HEK293 (cell line): Measurements from ENCODE around the gene KLHL17.

ENCODE experiments used
- BCL11B ChIP-seq: fragments of 450-650 bp; formaldehyde crosslinking; IDR thresholded peaks from 2 replicates; pipeline ENCODE4 v1.5.1; 2016; ENCODE audit warnings: low read depth, missing biosample characterization, missing genetic modification characterization
- BCL6B ChIP-seq: fragments of 450-650 bp; formaldehyde crosslinking; IDR thresholded peaks from 2 replicates; pipeline ENCODE4 v1.5.1; 2017; ENCODE audit warnings: missing biosample characterization, missing genetic modification characterization
- EGR2 ChIP-seq: fragments of 450-650 bp; formaldehyde crosslinking; IDR thresholded peaks from 2 replicates; pipeline ENCODE4 v1.5.1; 2016; ENCODE audit warnings: low read depth, missing biosample characterization, missing genetic modification characterization
- GLI4 ChIP-seq: fragments of 450-650 bp; formaldehyde crosslinking; IDR thresholded peaks from 2 replicates; pipeline ENCODE4 v1.5.1; 2016; ENCODE audit warnings: missing biosample characterization, missing genetic modification characterization
- GLIS2 ChIP-seq: fragments of 450-650 bp; formaldehyde crosslinking; IDR thresholded peaks from 2 replicates; pipeline ENCODE4 v1.5.1; 2016; ENCODE audit warnings: missing biosample characterization, missing genetic modification characterization
- IKZF3 ChIP-seq: fragments of 450-650 bp; IDR thresholded peaks from 2 replicates; pipeline ENCODE4 v1.5.0; 2018; ENCODE audit warnings: missing biosample characterization, mild to moderate bottlenecking, missing genetic modification characterization, moderate library complexity
- KLF1 ChIP-seq: fragments of 450-650 bp; formaldehyde crosslinking; IDR thresholded peaks from 2 replicates; pipeline ENCODE4 v1.5.1; 2016; ENCODE audit warnings: missing biosample characterization, missing genetic modification characterization
- KLF10 ChIP-seq: fragments of 450-650 bp; IDR thresholded peaks from 2 replicates; pipeline ENCODE4 v1.5.1; 2018; ENCODE audit warnings: missing biosample characterization, mild to moderate bottlenecking, missing genetic modification characterization
- KLF17 ChIP-seq: fragments of 450-650 bp; formaldehyde crosslinking; IDR thresholded peaks from 2 replicates; pipeline ENCODE4 v1.5.1; 2016; ENCODE audit warnings: missing biosample characterization, missing genetic modification characterization
- MEIS1 ChIP-seq: sonication (generic); formaldehyde crosslinking; IDR thresholded peaks from 2 replicates; pipeline ENCODE4 v1.8.1; 2022; ENCODE audit warnings: missing genetic modification reagents, mild to moderate bottlenecking, borderline replicate concordance
- PATZ1 ChIP-seq: fragments of 450-650 bp; formaldehyde crosslinking; IDR thresholded peaks from 2 replicates; pipeline ENCODE4 v1.5.1; 2016; ENCODE audit warnings: missing biosample characterization, missing genetic modification characterization
- ZBTB8A ChIP-seq: fragments of 450-650 bp; formaldehyde crosslinking; IDR thresholded peaks from 2 replicates; pipeline ENCODE4 v1.5.1; 2016; ENCODE audit warnings: missing biosample characterization, missing genetic modification characterization
- ZNF138 ChIP-seq: fragments of 450-650 bp; formaldehyde crosslinking; IDR thresholded peaks from 2 replicates; pipeline ENCODE4 v1.5.1; 2016; ENCODE audit warnings: missing biosample characterization, missing genetic modification characterization, borderline replicate concordance
- ZNF155 ChIP-seq: fragments of 450-650 bp; formaldehyde crosslinking; IDR thresholded peaks from 2 replicates; pipeline ENCODE4 v1.5.1; 2016; ENCODE audit warnings: missing biosample characterization, missing genetic modification characterization
- ZNF239 ChIP-seq: fragments of 450-650 bp; formaldehyde crosslinking; IDR thresholded peaks from 2 replicates; pipeline ENCODE4 v1.5.1; 2016; ENCODE audit warnings: missing biosample characterization, missing genetic modification characterization
- ZNF510 ChIP-seq: fragments of 450-650 bp; formaldehyde crosslinking; IDR thresholded peaks from 2 replicates; pipeline ENCODE4 v1.5.1; 2018; ENCODE audit warnings: mild to moderate bottlenecking, missing genetic modification characterization, missing biosample characterization; ENCODE audit not compliant: insufficient replicate concordance
- ZNF624 ChIP-seq: fragments of 450-650 bp; formaldehyde crosslinking; IDR thresholded peaks from 2 replicates; pipeline ENCODE4 v1.5.1; 2017; ENCODE audit warnings: missing biosample characterization, missing genetic modification characterization
- ZNF629 ChIP-seq: fragments of 450-650 bp; formaldehyde crosslinking; IDR thresholded peaks from 2 replicates; pipeline ENCODE4 v1.5.1; 2017; ENCODE audit warnings: missing biosample characterization, missing genetic modification characterization
- TF ChIP-seq, protein P1 (sequence below): fragments of 450-650 bp; IDR thresholded peaks from 2 replicates; pipeline ENCODE4 v1.5.1; 2018; ENCODE audit warnings: missing biosample characterization, missing genetic modification characterization
- TF ChIP-seq, protein P2 (sequence below): fragments of 450-650 bp; formaldehyde crosslinking; IDR thresholded peaks from 2 replicates; pipeline ENCODE4 v1.5.1; 2016; ENCODE audit warnings: missing biosample characterization, missing genetic modification characterization
- TF ChIP-seq, protein P3 (sequence below): fragments of 450-650 bp; formaldehyde crosslinking; IDR thresholded peaks from 2 replicates; pipeline ENCODE4 v1.5.1; 2016; ENCODE audit warnings: missing biosample characterization, missing genetic modification characterization, low read depth
- TF ChIP-seq, protein P4 (sequence below): fragments of 450-650 bp; formaldehyde crosslinking; IDR thresholded peaks from 2 replicates; pipeline ENCODE4 v1.5.1; 2017; ENCODE audit warnings: missing biosample characterization, mild to moderate bottlenecking, missing genetic modification characterization, moderate library complexity
- TF ChIP-seq, protein P5 (sequence below): sonication (generic); formaldehyde crosslinking; IDR thresholded peaks from 2 replicates; pipeline ENCODE4 v1.8.1; 2022; ENCODE audit warnings: mild to moderate bottlenecking, moderate library complexity, missing genetic modification reagents

The KLHL17 gene

DNA sequence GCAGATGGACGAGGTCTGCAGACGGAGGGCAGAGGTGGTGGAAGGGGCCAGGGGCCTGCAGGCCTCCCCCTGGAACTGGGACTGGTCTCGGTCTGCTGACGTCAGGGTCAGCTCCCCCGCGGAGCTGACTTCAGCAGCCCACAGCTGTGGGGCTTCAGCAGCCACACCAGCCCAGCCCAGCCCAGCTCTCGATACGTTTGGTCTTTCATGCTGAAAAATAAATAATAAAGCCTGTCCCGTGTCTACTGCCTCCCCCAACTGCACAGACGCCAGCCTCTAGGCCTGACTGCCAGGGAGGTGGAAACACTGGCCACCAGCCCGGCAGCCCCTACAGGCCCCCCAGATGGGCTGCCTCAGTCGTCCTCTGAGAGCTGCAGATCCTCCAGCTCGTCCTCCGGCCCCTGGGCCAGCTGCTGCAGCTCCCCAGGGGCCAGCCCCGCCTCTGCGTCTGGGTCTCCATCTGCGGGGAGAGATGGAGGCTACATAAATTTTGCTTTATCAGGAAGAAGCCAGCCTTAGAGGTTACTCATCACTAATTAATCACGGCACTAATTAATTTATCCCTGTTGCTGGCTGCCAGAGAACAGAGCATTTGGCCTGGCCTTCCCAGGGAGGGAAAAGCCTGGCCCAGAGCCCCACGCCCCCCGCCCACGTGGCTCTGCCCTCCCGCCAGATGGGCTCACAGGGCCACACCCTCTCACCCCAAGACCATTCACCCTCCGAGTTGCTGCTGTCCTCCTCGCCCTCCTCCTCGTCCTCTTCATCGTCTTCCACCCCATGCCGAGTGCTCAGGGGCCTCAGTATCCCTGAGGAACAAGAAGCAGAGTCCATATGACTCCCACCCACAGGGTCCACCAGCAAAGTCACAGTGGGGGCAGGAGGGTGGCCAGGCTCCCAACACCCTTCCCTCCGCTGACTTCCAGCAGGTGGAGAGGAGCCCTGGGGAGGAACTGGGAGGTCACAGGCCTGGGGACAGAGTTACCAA, 15.8 kb upstream of the KLHL17 start (continued):
- TF ChIP-seq, protein P1, sequence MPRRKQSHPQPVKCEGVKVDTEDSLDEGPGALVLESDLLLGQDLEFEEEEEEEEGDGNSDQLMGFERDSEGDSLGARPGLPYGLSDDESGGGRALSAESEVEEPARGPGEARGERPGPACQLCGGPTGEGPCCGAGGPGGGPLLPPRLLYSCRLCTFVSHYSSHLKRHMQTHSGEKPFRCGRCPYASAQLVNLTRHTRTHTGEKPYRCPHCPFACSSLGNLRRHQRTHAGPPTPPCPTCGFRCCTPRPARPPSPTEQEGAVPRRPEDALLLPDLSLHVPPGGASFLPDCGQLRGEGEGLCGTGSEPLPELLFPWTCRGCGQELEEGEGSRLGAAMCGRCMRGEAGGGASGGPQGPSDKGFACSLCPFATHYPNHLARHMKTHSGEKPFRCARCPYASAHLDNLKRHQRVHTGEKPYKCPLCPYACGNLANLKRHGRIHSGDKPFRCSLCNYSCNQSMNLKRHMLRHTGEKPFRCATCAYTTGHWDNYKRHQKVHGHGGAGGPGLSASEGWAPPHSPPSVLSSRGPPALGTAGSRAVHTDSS: peak; percentile 71
- TF ChIP-seq, protein P2, sequence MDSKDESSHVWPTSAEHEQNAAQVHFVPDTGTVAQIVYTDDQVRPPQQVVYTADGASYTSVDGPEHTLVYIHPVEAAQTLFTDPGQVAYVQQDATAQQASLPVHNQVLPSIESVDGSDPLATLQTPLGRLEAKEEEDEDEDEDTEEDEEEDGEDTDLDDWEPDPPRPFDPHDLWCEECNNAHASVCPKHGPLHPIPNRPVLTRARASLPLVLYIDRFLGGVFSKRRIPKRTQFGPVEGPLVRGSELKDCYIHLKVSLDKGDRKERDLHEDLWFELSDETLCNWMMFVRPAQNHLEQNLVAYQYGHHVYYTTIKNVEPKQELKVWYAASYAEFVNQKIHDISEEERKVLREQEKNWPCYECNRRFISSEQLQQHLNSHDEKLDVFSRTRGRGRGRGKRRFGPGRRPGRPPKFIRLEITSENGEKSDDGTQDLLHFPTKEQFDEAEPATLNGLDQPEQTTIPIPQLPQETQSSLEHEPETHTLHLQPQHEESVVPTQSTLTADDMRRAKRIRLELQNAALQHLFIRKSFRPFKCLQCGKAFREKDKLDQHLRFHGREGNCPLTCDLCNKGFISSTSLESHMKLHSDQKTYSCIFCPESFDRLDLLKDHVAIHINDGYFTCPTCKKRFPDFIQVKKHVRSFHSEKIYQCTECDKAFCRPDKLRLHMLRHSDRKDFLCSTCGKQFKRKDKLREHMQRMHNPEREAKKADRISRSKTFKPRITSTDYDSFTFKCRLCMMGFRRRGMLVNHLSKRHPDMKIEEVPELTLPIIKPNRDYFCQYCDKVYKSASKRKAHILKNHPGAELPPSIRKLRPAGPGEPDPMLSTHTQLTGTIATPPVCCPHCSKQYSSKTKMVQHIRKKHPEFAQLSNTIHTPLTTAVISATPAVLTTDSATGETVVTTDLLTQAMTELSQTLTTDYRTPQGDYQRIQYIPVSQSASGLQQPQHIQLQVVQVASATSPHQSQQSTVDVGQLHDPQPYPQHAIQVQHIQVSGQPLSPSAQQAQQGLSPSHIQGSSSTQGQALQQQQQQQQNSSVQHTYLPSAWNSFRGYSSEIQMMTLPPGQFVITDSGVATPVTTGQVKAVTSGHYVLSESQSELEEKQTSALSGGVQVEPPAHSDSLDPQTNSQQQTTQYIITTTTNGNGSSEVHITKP (tag by site-specific recombination): peak; percentile 97
- TF ChIP-seq, protein P3, sequence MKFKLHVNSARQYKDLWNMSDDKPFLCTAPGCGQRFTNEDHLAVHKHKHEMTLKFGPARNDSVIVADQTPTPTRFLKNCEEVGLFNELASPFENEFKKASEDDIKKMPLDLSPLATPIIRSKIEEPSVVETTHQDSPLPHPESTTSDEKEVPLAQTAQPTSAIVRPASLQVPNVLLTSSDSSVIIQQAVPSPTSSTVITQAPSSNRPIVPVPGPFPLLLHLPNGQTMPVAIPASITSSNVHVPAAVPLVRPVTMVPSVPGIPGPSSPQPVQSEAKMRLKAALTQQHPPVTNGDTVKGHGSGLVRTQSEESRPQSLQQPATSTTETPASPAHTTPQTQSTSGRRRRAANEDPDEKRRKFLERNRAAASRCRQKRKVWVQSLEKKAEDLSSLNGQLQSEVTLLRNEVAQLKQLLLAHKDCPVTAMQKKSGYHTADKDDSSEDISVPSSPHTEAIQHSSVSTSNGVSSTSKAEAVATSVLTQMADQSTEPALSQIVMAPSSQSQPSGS (tag by site-specific recombination): peak; percentile 62; the same call in 1 of the 2 replicates
- TF ChIP-seq ZNF155 (tag by site-specific recombination) (no peak), EGR2 (tag by site-specific recombination) (peak; percentile 58), ZNF629 (peak; percentile 90), GLIS2 (tag by site-specific recombination) (peak; percentile 80), BCL6B (tag by site-specific recombination) (no peak), PATZ1 (peak; percentile 20; the same call in 1 of the 2 replicates), GLI4 (tag by site-specific recombination) (no peak; the same call in 1 of the 2 replicates), KLF1 (tag by site-specific recombination) (peak; percentile 95), ZNF239 (tag by site-specific recombination) (no peak), BCL11B (tag by site-specific recombination) (0 out of 2 replicates have a peak, but pooled peaks have one; percentile 30), KLF10 (peak; percentile 86; the same call in 1 of the 2 replicates), ZNF510 (tag by site-specific recombination) (no peak), ZNF624 (tag by site-specific recombination) (no peak), ZBTB8A (peak; percentile 46), IKZF3 (tag by site-specific recombination) (0 out of 2 replicates have a peak, but pooled peaks have one; percentile 7), MEIS1 (CRISPR knock-in tag) (no peak), ZNF138 (tag by site-specific recombination) (no peak), KLF17 (tag by site-specific recombination) (peak; percentile 87)
- TF ChIP-seq, protein P4, sequence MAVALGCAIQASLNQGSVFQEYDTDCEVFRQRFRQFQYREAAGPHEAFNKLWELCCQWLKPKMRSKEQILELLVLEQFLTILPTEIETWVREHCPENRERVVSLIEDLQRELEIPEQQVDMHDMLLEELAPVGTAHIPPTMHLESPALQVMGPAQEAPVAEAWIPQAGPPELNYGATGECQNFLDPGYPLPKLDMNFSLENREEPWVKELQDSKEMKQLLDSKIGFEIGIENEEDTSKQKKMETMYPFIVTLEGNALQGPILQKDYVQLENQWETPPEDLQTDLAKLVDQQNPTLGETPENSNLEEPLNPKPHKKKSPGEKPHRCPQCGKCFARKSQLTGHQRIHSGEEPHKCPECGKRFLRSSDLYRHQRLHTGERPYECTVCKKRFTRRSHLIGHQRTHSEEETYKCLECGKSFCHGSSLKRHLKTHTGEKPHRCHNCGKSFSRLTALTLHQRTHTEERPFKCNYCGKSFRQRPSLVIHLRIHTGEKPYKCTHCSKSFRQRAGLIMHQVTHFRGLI: peak; percentile 90
- TF ChIP-seq, protein P5, sequence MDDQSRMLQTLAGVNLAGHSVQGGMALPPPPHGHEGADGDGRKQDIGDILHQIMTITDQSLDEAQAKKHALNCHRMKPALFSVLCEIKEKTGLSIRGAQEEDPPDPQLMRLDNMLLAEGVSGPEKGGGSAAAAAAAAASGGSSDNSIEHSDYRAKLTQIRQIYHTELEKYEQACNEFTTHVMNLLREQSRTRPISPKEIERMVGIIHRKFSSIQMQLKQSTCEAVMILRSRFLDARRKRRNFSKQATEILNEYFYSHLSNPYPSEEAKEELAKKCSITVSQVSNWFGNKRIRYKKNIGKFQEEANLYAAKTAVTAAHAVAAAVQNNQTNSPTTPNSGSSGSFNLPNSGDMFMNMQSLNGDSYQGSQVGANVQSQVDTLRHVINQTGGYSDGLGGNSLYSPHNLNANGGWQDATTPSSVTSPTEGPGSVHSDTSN (CRISPR knock-in tag): no peak
